HFF-Myc (cell line): ENCODE measurements around the gene C1QTNF8.

Source experiments
- DNase-seq: peaks from one replicate; pipeline ENCODE4 v3.0.0-alpha.2; 2011; ENCODE audit warnings: low read depth; ENCODE audit errors: extremely low read depth
- H3K4me3 ChIP-seq: replicated peaks from 2 replicates; pipeline ENCODE4 v1.5.1; 2011; ENCODE audit warnings: low read depth, mild to moderate bottlenecking, control low read depth, low read length
- TF ChIP-seq, protein P1 (sequence below): IDR thresholded peaks from 2 replicates; pipeline ENCODE4 v1.5.1; 2012; ENCODE audit warnings: mild to moderate bottlenecking, low read depth, low read length, control low read depth; ENCODE audit errors: missing control alignments

Gene C1QTNF8

DNA sequence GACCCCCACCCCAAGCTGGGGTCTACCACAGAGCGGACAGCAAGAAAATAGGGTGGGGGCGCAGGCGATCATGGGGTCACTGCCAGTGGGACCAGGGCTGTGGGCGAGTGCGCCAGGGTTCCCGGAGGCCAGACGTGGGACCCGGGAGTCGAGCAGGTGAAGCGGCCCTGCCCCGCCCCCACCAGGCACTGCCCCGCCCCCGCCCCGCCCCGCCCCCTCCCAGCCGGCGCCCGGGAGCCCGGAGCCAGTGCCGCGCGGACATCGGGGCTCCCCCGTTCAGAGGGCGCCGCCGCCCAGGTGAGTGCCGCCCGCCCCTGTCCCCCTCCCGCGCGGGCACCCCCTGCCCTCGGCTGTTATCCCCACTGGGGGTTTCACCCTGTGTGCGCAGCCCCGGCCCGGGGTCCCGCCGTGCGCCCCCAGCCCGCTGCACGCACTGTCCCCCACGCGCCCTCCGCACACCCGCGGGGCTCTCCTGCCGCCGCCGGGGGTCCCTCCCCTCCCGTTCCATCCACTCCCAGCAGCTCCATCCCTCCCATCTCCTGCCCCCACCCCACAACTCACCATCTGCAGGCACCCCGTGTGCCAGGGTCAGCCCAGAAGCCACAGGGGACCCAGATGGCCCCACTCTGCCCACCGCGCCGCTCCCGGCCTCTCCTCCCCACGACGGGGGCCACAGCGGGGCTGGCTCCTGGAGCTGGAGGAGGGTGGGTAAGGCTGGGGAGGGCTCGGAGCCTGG is 23.4 kb downstream of the C1QTNF8 start, which contains the start of gene SSTR5:
TSS of gene SSTR5 (plus strand) at position 222 of the 736 bp plus-strand sequence. CDS start 6,122 bp downstream, outside the sequence.
- DNase-seq: no peak
- no peak within 1 kb of the TSS for H3K4me3 ChIP-seq

DNA sequence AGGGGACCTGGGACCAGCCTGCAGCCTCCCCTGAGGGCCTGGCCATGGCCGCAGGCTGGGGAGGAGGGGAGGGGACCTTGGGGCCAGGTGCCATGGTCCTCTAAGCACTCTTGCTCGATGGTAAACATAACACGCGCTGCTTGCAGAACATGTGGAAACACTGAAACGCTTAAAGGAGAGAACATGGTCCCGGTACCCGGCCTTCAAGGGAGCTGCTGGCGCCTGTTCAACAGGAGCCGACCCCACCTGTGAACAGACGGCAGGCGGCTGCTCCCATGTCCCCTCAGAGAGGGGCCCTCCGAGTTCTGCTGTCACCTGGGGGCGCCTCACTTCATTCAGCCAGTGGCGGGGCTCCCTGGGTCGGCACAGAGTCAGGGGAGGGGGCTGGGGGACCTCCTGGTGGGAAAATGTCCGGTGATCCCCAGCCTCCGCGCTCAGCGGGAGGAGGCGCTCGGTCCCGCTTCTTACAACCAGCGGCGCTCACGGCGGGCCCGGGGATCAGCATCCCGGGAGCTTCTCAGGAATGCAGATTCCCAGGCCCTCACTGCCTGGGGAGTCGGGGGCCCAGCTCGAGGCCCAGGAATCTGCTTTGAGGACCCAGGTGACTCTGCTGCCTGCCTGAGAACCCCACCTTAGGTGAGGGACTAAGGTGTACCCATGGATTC is 24.4 kb downstream of the C1QTNF8 start:
- no peak overlapping the region for H3K4me3 ChIP-seq

More for the DNA sequence above, 23.4 kb downstream of the C1QTNF8 start, which contains the start of gene SSTR5:
- TF ChIP-seq, protein P1, sequence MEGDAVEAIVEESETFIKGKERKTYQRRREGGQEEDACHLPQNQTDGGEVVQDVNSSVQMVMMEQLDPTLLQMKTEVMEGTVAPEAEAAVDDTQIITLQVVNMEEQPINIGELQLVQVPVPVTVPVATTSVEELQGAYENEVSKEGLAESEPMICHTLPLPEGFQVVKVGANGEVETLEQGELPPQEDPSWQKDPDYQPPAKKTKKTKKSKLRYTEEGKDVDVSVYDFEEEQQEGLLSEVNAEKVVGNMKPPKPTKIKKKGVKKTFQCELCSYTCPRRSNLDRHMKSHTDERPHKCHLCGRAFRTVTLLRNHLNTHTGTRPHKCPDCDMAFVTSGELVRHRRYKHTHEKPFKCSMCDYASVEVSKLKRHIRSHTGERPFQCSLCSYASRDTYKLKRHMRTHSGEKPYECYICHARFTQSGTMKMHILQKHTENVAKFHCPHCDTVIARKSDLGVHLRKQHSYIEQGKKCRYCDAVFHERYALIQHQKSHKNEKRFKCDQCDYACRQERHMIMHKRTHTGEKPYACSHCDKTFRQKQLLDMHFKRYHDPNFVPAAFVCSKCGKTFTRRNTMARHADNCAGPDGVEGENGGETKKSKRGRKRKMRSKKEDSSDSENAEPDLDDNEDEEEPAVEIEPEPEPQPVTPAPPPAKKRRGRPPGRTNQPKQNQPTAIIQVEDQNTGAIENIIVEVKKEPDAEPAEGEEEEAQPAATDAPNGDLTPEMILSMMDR: no peak

DNA sequence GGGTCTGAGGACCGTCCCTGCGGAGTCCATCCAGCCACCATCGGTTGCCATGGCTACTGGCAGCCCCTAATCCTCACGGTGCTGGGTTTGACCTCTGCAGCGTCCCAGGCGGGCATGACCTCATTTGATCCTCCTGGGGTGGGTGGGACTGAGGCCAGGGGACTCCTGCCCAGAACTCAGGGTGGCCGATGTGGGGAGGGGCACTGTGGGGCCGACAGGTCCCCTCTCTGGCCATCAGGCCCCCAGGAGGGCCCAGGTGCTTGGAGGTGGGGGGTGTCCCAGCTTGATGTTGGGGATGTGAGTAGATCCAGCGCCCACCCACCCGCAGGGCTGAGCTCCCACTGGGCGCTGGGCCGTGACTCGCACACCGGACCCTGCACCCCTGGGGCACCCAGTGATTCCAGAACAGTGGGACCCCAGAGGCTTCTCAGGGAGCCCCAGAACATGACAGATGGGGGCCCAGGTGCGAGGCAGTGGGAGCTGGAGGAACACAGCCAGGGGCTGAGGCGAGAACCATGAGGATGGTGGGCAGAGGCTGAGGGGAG is 25.1 kb downstream of the C1QTNF8 start:
- TF ChIP-seq, protein P1: no peak
- H3K4me3 ChIP-seq: no peak overlapping the region
- DNase-seq: no peak

More for the DNA sequence above, 24.4 kb downstream of the C1QTNF8 start:
- TF ChIP-seq, protein P1: no peak
- no peak for DNase-seq

DNA sequence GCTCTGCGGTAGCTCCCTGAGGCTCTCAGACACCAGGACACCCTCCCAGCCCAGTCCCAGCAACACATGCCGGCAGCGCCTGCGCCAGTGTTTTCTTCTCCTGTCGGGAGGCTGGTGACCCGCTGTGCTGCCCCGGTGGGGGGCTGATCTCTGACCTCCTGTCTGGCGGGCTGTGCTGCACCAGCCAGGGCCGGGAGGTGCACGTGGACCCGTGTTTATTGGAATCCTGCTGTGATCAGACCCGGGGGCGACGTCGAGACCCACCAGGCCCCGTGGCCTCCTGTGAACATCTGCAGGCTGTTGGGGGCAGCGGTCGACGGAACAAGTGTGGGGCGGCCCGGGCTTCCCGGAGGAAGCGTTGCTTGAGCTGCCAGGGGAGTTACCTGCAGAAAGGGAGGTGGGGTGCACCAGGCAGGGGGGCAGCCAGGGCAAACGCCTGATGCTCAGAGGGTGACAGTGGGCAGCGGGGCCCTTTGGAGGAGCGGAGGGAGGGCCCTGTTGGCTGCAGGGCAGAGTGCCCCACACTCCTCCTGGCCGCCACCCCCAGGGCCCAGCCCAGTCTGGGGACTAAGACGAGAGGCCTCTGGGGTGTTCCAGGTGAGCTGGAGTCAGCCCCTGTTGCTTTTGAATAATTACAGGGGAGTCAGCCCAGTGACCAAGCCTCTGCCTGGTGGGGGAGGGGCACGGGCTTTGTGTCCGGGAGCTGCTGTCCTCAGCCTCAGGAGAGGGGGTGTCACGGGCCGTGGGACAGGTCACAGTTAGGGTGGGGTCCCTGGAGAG is 25.8 kb downstream of the C1QTNF8 start:
- TF ChIP-seq, protein P1: no peak
- no peak overlapping the region for H3K4me3 ChIP-seq
- no peak for DNase-seq

DNA sequence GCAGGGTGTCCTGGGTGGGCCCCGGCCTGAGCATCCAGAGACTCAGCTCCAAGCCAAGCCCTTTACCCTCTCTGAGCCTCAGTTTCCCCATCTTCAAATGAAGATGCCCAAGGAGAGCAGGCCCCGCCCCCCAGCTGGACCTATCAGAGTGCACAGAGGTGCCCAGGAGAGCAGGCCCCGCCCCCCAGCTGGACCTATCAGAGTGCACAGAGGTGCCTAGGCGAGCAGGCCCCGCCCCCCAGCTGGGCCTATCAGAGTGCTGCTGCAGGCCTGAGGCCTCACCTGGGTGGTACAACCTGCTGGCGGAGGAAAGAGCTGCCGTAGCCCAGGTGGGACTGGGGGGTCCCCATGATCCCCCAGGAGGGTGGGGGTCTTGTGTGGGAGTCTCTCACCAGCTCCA is 26.9 kb downstream of the C1QTNF8 start:
- TF ChIP-seq, protein P1: no peak
- H3K4me3 ChIP-seq: no peak overlapping the region
- no peak for DNase-seq

DNA sequence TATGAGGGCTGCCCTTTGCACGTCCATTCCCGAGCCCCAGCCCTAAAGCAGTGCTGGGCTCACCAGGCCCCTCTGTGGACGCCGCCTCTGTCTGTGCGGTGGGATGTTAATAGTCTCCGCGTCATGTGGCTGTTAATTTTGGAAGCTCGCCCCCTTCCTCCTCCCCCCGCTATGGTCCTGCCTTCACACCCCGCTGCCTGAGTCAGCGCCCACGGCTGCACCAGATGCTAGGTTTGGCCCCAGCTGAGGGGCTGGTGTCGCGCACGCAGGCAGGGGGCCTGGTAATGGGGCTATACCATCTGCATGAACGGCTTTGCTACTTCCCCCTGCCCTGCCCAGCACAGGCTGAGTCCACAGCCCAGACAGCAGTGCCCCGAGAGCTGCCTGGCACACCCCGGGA is 27.6 kb downstream of the C1QTNF8 start:
- DNase-seq: no peak
- TF ChIP-seq, protein P1: no peak
- no peak overlapping the region for H3K4me3 ChIP-seq
